NCI-H526 (cell line): ENCODE results near the gene C2CD3.
A peak's percentile ranks its signal among the peaks of the same experiment; 100 is the strongest.

Source experiments
- DNase-seq, 2 experiments: peaks; one replicate each; lab custom pipeline; 2025; lab: John Stamatoyannopoulos, UW

Gene C2CD3, protein sequence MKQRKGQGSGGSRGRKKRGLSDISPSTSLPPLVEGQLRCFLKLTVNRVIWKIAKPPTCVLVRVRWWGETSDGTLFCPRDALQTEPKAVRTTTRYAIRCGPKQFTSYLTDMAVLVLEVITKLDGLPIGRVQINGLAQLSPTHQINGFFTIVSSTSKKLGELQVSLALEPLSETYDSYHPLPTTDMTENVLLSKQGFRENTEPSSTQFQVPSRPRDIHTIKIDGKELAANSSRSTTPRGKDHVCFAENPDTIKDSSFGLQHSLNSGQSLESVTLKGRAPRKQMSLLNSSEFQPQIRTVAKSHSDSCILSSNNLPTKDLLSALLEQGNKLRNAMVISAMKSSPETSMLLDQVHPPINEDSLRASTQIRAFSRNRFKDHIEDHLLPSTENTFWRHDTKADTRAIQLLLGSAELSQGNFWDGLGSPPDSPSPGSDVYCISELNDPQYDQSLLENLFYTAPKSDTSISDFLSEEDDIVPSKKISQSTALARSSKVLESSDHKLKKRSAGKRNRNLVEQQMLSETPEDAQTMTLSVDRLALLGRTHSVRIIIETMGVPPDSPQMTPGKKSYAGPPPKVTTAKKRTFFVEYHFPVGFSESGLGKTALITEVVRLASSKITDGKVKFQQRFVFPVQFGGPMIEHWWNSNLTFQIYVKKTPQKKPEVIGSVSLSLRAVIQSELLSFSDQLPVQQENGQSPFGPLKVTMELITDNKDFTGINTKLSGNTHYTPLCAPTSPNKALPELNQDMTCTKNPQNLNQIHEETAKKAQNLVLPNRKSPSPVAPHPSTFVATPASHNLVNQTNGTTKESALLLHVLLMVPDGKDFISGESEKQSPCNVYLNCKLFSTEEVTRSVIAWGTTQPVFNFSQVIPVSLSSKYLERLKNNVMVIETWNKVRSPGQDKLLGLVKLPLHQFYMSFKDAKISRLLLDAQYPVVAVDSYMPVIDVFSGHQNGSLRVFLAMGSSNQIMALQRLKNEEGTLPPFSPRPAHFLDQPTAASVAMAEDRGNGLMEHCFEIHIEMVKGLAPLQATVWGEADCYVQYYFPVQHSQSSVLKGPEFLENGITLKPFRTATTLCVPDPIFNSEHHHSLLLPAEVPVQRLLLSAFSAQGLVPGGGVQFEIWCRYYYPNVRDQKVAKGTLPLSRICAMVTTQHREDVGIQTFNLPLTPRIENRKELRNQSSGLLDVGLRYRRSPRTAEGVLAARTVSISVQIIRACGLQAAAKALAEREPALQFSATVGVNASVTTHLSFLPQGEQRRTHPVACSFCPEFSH (N-terminal part only)

GRCh38 chr11:74170694-74171629, at the start of gene C2CD3, which contains the start of gene PPME1:
TSS of gene C2CD3 (minus strand) at chr11:74171002. CDS start at chr11:74170792, 210 bp downstream.
TSS of gene PPME1 (plus strand) at chr11:74171289. CDS start at chr11:74171422, 133 bp downstream.
- peak; percentile 100 for DNase-seq

GRCh38 chr11:74220376-74220775, 49.6 kb upstream of the C2CD3 start:
- DNase-seq: no peak

- no peak for DNase-seq
Measured at GRCh38 chr11:74212533-74212932, 41.7 kb upstream of the C2CD3 start.

GRCh38 chr11:74208507-74208906, 37.7 kb upstream of the C2CD3 start:
- DNase-seq: no peak

DNA sequence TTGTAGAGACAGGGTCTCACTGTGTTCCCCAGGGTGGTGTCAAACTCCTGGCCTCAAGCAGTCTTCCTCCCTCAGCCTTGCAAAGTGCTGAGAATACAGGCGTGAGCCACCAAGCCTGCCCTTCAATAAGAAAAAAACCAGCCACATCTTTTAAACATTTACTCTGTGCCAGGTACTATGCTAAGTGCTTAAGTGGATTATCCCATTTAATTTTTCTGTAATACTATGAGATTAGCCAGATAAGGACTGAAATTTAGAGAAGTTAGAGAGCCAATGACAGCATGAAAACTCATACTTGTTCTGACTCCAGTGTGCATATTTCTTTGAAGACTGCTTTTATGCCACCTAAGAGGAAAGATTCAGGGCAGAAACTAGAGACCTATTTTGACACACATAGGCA, 35.9 kb upstream of the C2CD3 start:
- DNase-seq: no peak

- DNase-seq: no peak
Measured at GRCh38 chr11:74205181-74205580, 34.4 kb upstream of the C2CD3 start.

GRCh38 chr11:74204701-74205100, 33.9 kb upstream of the C2CD3 start:
- no peak for DNase-seq

GRCh38 chr11:74203966-74204365, 33.2 kb upstream of the C2CD3 start:
- DNase-seq: no peak

DNA sequence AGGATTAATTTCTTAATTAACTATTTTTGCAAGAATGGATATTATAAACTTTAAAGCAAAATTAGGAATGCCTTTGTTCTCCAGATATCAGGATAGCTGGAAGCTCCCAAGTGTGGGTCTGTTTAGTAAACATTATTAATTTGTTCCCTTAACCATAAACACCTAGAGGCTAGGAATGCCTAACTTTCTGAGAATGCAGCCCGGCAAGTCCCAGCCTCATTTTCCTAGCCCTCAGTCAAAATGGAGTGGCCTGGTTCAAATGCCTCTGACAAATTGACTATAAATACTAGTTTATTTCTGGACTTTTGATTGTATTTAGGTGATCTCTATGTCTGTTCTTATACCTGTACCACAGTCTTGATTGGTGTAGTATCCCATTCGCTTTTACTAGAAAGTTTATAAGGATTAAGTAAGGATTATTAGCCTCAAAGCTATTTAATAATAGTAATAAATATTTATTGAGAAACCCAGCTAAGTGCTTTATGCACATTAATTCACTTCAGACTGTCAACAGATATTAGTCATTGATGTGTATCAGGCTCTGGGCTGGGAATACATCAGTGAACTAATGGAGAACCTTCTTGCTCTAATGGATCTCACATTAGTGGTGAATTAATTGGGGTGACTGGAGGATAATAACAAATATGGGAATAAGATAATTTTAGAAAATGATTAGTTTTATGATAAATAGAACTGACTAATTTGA, 26.1 kb upstream of the C2CD3 start:
- no peak for DNase-seq

DNA sequence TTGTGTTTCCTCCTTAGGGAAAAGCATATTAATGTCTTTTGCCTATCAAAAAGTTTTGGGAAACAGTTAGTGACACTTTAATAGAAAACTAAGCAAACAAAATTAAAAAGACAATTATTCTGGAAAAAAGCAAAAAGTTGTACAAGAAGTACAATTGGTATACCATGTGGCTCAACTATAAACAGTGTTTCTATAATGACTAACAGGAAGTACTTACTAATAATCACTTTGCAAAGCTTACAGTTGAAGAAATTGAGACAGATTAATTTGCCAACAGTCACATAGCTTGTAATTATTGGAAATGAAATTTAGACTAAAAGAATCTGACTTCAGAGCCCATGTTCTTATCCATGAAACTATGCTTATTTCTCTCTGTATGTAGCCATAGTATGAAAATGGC, 25.0 kb upstream of the C2CD3 start:
- no peak for DNase-seq

GRCh38 chr11:74185695-74186094, 14.9 kb upstream of the C2CD3 start:
- DNase-seq: no peak

DNA sequence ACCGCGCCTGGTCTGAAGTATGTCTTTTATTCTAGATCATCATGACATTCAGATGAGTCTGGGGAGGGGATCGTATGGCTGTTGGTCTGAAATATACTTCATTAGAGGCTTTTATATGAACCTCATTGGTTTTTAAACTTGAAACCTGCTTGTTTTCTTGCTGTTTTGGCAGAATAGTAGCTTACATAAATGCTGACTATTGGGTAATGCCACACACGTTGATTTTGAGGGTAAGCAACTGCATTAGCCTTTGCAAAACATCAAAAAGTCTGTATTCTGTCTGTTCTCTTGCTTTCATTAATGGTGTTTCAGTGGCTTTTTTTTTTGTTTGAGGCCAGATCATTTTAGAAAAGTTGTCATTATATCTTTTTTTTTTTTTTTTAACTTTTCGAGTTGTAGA, 14.5 kb upstream of the C2CD3 start:
- no peak for DNase-seq

GRCh38 chr11:74182635-74183034, 11.8 kb upstream of the C2CD3 start:
- DNase-seq: no peak

DNA sequence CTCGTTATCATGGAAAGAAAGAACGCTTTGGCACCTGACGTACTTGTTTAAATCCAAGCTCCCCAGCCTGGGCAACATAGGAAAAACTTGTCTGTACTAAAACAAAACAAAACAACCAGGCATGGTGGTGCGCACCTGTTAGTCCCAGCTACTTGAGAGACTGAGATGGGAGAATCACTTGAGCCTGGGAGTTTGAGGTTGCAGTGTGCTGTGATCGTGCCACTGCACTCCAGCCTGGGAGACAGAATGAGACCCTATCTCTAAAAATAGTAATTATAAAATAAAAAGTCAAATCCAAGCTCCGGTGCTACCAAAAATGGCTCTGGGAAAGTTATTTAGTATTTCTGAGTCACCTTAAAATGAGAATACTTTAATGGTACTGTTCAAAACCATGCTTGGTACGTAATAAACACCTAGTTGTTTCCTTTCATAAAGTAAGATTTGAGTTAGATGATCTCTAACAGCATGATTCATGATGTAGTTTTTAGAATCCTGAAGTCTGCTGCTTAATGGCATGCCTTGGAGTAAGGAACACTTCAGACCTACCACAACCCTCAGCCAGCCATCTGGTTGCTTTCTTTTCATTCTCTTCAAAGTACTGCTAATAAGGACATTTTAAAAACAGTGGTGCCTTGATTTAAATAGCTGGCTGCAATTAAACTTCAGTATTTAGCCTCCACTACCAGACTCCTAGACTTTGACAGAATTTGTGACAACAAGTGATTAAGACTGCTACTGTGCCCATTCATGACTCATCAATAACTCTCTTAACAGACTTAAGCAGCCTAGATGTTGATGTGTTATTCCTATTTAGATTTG, 8.6 kb upstream of the C2CD3 start:
- no peak for DNase-seq

DNA sequence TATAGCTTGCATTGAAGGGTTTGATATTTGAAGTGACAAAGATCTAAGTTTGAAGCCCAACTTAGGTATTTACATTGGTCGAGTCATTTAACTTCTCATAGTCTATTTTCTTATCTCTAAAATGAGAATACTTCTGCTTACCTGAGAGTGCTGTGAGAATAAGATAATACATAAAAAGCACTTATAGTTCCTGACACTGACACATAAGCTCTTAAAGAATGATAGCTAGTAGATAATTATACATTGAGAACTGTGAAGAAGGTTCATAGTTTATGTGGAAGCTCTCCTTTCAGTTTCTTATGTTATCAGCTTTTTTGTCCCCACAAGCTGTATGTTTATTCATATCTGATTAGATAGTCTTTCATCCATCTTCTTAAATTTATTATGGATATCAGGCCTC, 5.1 kb upstream of the C2CD3 start:
- DNase-seq: no peak

GRCh38 chr11:74171997-74172396, 1.2 kb upstream of the C2CD3 start:
- no peak for DNase-seq

GRCh38 chr11:74171630-74171968, 797 bp upstream of the C2CD3 start:
- DNase-seq: no peak

DNA sequence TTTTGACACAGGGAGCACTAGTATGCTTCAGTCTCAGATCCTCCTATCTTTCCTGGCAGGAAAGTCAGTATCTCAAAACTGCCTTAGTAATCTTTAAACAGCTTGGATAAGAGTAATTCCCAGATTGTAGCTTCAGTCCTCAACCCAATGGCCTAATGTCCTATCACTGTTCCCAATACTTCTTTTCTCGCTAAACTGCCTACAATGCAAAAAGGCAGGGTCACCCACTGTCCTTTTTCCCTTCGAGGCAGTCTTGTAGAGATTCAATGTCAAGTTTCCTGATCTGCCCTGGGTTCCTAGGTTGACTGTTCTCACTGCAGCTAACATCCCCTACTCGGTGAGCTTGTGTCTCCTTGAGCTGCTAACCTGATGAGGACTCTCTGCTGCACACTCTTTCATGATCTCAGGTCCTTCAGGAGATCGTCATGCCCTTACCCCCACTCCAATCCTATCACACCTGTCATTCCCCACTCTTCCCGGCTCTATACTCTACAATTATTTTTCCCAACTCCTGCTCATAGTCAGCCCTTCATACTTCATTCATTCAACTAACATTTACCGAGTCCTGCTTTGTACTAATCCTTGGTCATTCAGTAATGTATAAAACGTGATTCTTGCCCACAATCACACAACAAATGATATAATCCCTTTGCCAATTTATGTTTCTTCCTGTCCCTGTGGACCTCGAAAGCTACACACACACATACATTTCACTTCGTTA, 904 bp downstream of the C2CD3 start:
- DNase-seq: peak in 1 of 2 experiments; percentile 8

- no peak for DNase-seq
Measured at GRCh38 chr11:74168838-74169237, 2.0 kb downstream of the C2CD3 start.
